Measurements from ENCODE around the gene MOBP. TPM values are rescaled to one million over a fixed set of nuclear protein-coding genes. Genes with fewer than 3 reads are reported as not detected.

Gene MOBP
- total RNA-seq, 4 donors from 2014 or later, result 0.20 to 2.5 (median 0.87) TPM; not detected in 1

DNA sequence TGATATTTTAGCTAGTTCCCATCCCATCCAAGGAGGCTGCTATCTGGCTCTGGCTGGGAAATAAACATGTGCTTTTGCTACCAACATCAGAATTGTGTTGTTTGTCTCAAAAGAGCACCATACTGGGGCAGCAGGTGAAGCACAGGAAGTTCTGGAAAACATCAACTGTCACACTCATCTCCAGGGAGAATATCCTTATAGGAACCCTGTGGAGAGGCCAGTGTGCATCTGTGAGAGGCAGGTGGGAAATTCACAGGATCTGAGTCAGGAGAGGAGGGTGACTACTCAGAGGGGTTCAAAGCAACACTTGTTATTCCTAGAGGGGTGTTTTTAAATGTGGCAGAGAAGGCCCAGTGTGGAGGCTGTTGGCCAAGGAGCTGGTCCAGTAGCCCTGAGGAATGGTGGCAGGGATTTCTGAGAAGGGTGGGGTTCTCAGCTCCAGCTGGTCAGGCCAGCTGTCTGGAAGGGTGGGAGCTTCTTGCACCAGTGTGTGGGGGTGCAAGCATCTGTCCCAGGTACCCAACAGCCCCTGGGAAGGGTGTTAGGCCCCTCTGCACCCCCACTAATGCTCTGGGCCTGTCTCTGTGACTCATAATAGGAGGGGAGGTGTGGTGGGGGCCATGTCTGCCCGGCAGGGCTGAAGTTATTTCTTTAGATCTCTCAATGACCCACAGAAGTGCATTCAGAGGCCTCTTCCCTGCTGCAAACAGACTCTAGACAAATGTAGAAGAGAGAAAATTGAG is 32.3 kb upstream of the MOBP start:
- 13 to 29% methylated on average over 1 of the region's 1 CpG for WGBS, 2 donors
- no peaks in the 10 kb centered on the region for H3K36me3 ChIP-seq
- no peak for DNase-seq (ENCODE audit: low spot score in 2 of 2)
- H3K9me3 ChIP-seq, result no peaks in the 10 kb centered on the region
- H3K4me1 ChIP-seq, result no peaks in the 10 kb centered on the region
- no peak overlapping the region for H3K4me3 ChIP-seq
- no peaks in the 10 kb centered on the region for H3K27me3 ChIP-seq
- H3K27ac ChIP-seq, result no peak overlapping the region
- no peak for TF ChIP-seq POLR2A (IDR thresholded peaks at IDR 0.05)
- TF ChIP-seq CTCF (IDR thresholded peaks at IDR 0.05), result no peak
- no peak for TF ChIP-seq EP300 (IDR thresholded peaks at IDR 0.05)

- Histone ChIP-seq H3K27me3 (no peaks in the 10 kb centered on the region), H3K9me3 (no peaks in the 10 kb centered on the region), H3K4me3 (no peak overlapping the region), H3K27ac (no peak overlapping the region), H3K36me3 (no peaks in the 10 kb centered on the region), H3K4me1 (no peaks in the 10 kb centered on the region)
- WGBS, 2 donors, result 73 to 84% methylated on average over 4 of the region's 4 CpGs
- no peak for TF ChIP-seq EP300 (IDR thresholded peaks at IDR 0.05)
- TF ChIP-seq CTCF (IDR thresholded peaks at IDR 0.05), result no peak
- no peak for TF ChIP-seq POLR2A (IDR thresholded peaks at IDR 0.05)
- DNase-seq (ENCODE audit: low spot score in 2 of 2), result no peak
Observed at GRCh38 chr3:39438880-39439279, 28.6 kb upstream of the MOBP start.

- no peak overlapping the region for H3K27ac ChIP-seq
- no peak for DNase-seq (ENCODE audit: low spot score in 2 of 2)
- no peaks in the 10 kb centered on the region for H3K4me1 ChIP-seq
- H3K27me3 ChIP-seq, result no peaks in the 10 kb centered on the region
- H3K9me3 ChIP-seq, result no peaks in the 10 kb centered on the region
- TF ChIP-seq POLR2A (IDR thresholded peaks at IDR 0.05) (no peak), CTCF (IDR thresholded peaks at IDR 0.05) (no peak), EP300 (IDR thresholded peaks at IDR 0.05) (no peak)
- H3K4me3 ChIP-seq, result no peak overlapping the region
- no peaks in the 10 kb centered on the region for H3K36me3 ChIP-seq
- WGBS, 2 donors, result 83 to 94% methylated on average over 8 of the region's 8 CpGs
Observed at GRCh38 chr3:39440316-39440715, 27.2 kb upstream of the MOBP start.

GRCh38 chr3:39443530-39443929 is 23.9 kb upstream of the MOBP start:
- Histone ChIP-seq H3K4me3 (no peak overlapping the region), H3K9me3 (no peaks in the 10 kb centered on the region), H3K27me3 (no peaks in the 10 kb centered on the region), H3K4me1 (peaks cover 0 to 6% (median 1%) of the 10 kb centered on the region in 4 donors), H3K36me3 (no peaks in the 10 kb centered on the region), H3K27ac (no peak overlapping the region)
- 79 to 87% methylated on average over 4 of the region's 4 CpGs for WGBS, 2 donors
- TF ChIP-seq POLR2A (IDR thresholded peaks at IDR 0.05) (no peak), CTCF (IDR thresholded peaks at IDR 0.05) (no peak), EP300 (IDR thresholded peaks at IDR 0.05) (no peak)
- no peak for DNase-seq (ENCODE audit: low spot score in 2 of 2)

GRCh38 chr3:39445927-39446326 is 21.6 kb upstream of the MOBP start:
- Histone ChIP-seq H3K4me1 (peaks cover 0 to 6% (median 1%) of the 10 kb centered on the region in 4 donors), H3K36me3 (no peaks in the 10 kb centered on the region), H3K9me3 (no peaks in the 10 kb centered on the region), H3K27me3 (no peaks in the 10 kb centered on the region), H3K27ac (no peak overlapping the region), H3K4me3 (no peak overlapping the region)
- 58 to 71% methylated on average over 2 of the region's 2 CpGs for WGBS, 2 donors
- DNase-seq (ENCODE audit: low spot score in 2 of 2), result no peak
- TF ChIP-seq EP300 (IDR thresholded peaks at IDR 0.05) (no peak), POLR2A (IDR thresholded peaks at IDR 0.05) (no peak), CTCF (IDR thresholded peaks at IDR 0.05) (no peak)
